Kidney (tissue), 11 donors: ENCODE results near the gene FAHD2B. TPM values are rescaled to one million over a fixed set of nuclear protein-coding genes. Genes with fewer than 3 reads are reported as not detected.
"Not testable (repeated sequence)": the region's sequence is repeated elsewhere in the genome, so short reads cannot be mapped to it uniquely, and the experiment has no call there.

Source experiments
- DNase-seq, 5 donors: peaks; one replicate each; pipeline ENCODE4 v3.0.0-alpha.2; 2013 to 2020
- FAIRE-seq: peaks from 2 replicates; lab custom pipeline; 2012; peaks lifted over from hg19 to GRCh38; lab: Jason Lieb, UNC
- H3K27ac ChIP-seq, 2 donors: one replicate each; pipeline ENCODE4 v1.7.0; 2013; ENCODE audit warnings: low read depth in 2 of 2, low read length in 2 of 2, inconsistent platforms in 1 of 2
- H3K27me3 ChIP-seq: one replicate; pipeline ENCODE4 v1.7.1; 2013; ENCODE audit warnings: low read length, inconsistent platforms; ENCODE audit not compliant: control insufficient read depth, insufficient read depth
- H3K36me3 ChIP-seq, 3 donors: one replicate each; pipeline versions ENCODE4 v1.7.0 to v1.7.1; 2013; ENCODE audit warnings: low read length in 3 of 3, control low read depth in 1 of 3, inconsistent platforms in 1 of 3; ENCODE audit not compliant: insufficient read depth in 3 of 3, control insufficient read depth in 2 of 3
- H3K4me1 ChIP-seq, 3 donors: one replicate each; pipeline versions ENCODE4 v1.7.0 to v1.7.1; 2013; ENCODE audit warnings: low read length in 3 of 3, inconsistent platforms in 1 of 3, low read depth in 1 of 3; ENCODE audit not compliant: control insufficient read depth in 2 of 3, insufficient read depth in 2 of 3
- H3K4me3 ChIP-seq, 3 donors: one replicate each; pipeline versions ENCODE4 v1.7.0 to v1.8.1; 2013; ENCODE audit warnings: low read length in 3 of 3, control low read depth in 1 of 3, inconsistent platforms in 1 of 3
- H3K9ac ChIP-seq, 3 donors: one replicate each; pipeline versions ENCODE4 v1.7.0 to v1.7.1; 2013; ENCODE audit warnings: low read length in 3 of 3, control low read depth in 1 of 3, inconsistent platforms in 1 of 3
- H3K9me3 ChIP-seq, 3 donors: one replicate each; pipeline versions ENCODE4 v1.7.0 to v1.7.1; 2013; ENCODE audit warnings: low read length in 3 of 3, control low read depth in 1 of 3, inconsistent platforms in 1 of 3; ENCODE audit not compliant: control insufficient read depth in 2 of 3, insufficient read depth in 1 of 3
- intact Hi-C: fragments of 100-400 bp; cut with DNase I; formaldehyde crosslinking; loops from one replicate; pipeline ENCODE4 v1.11.1; 2022
- polyA plus RNA-seq: library from polyadenylated mRNA; stranded (reverse); fragments of 350-450 nt; fragmentation: Illumina TruSeq; extraction: RNeasy Lipid Tissue Mini Kit (QIAGEN cat#74804); gene quantifications from one replicate; pipeline ENCODE4 v1.2.3, GENCODE V29; 2014; ENCODE audit warnings: low read depth, low replicate concordance; ENCODE audit not compliant: insufficient read depth
- total RNA-seq: library from RNA; stranded (reverse); fragmentation: NEBNext Ultra II Directional; extraction: Animal tissue kit (Norgen Biotek cat#: 25700); gene quantifications from one replicate; pipeline ENCODE4 v1.2.1, GENCODE V29; 2021
- donor health status: control.
- donor health status: control.
- donor health status: DM: yes; HTN: yes; CAD: no.
- donor health status: Normal renal cell carcinoma (clear cell type).

Gene FAHD2B
- total and polyA plus RNA-seq, 2 donors from 2014 or later = 8.8 to 34.5 TPM

DNA sequence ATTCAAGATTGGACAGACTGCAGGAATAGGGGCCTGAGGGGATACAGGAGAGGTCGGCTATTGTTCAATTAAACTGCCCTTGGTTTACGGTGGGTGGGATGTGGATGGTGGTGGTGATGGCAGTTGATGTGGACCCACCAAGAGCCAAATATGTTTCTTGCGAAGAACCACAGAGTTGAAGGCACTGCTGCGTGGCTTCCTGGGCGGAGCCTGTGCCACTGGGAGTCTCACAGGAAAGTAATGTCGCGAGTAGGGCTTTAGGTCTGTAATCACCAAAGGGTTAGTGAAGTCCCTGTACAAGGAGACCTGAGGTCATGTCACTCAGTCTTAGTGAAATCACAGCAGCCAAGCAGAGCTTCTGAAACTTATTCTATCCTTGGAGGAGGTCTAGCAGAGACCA lies 46.2 kb downstream of the FAHD2B start:
- not testable (repeated sequence) for DNase-seq, H3K4me3 ChIP-seq

DNA sequence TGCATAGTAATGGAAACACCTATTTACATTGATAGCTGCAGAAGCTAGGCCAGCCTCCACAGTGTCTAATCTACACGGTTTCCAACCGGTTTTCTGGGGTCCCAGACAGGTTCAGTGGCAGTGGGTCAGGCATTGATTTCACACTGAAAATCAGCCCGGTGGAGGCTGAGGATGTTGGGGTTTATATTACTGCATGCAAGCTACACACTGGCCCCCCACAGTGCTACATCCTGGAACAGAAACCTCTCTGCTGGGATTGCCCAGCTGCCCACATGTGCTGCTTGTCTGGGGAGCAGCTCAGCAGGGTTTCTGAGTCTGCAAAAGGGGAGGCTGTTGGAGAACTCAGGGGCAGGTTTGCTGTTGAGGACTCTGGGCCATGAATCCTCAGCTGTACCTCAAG lies 48.0 kb downstream of the FAHD2B start:
- intact Hi-C loops, H3K4me1 ChIP-seq, H3K4me3 ChIP-seq, FAIRE-seq, H3K36me3 ChIP-seq, DNase-seq, H3K27me3 ChIP-seq, H3K9ac ChIP-seq, H3K9me3 ChIP-seq, H3K27ac ChIP-seq: not testable (repeated sequence)

More for the DNA sequence above, 46.2 kb downstream of the FAHD2B start:
- H3K9ac ChIP-seq, H3K4me1 ChIP-seq, H3K27ac ChIP-seq, intact Hi-C loops, H3K27me3 ChIP-seq, FAIRE-seq, H3K36me3 ChIP-seq, H3K9me3 ChIP-seq: not testable (repeated sequence)

DNA sequence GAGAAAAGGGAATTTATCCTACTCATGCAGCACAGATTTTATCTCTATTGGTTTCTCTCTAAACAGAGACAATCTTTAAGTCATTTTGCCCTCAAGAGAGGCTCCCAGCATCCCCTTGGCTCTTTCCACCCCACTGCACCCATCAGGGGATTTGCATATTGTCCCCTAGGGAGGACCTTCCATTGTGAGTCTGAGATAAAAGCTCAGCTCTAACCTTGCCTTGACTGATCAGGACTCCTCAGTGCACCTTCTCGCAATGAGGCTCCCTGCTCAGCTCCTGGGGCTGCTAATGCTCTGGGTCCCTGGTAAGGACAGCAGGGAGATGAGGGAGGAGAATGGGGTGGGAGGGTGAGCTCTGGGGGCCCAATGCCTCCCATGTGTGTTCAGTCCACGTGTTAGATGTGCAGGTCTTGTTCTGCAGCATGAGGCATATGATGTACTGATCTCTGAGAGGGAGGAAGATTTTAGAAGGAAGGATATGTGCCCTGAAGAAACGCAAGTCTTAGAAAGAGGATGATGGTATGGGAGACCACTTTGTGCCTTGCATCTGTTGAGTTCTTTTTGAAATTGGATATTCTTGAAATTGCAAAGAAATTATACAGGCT lies 48.7 kb downstream of the FAHD2B start:
- not testable (repeated sequence) for FAIRE-seq, H3K27me3 ChIP-seq

More for the DNA sequence above, 48.7 kb downstream of the FAHD2B start:
- H3K36me3 ChIP-seq, H3K9me3 ChIP-seq, H3K4me3 ChIP-seq, H3K9ac ChIP-seq, intact Hi-C loops, H3K4me1 ChIP-seq, H3K27ac ChIP-seq, DNase-seq: not testable (repeated sequence)

Other genes with a start within 250 kb of the FAHD2B start
- gene ANKRD39, start 236.9 kb downstream of the FAHD2B start, total RNA-seq = 10.8 TPM
- 19.2 TPM for gene ANKRD39, start 236.9 kb downstream of the FAHD2B start, polyA plus RNA-seq
- gene SEMA4C, start 224.8 kb downstream of the FAHD2B start, total RNA-seq = 44.6 TPM
- gene SEMA4C, start 224.8 kb downstream of the FAHD2B start, polyA plus RNA-seq = 11.1 TPM
- gene FAM178B, start 108.3 kb downstream of the FAHD2B start, total RNA-seq = 0.44 TPM
- gene FAM178B, start 108.3 kb downstream of the FAHD2B start, polyA plus RNA-seq = not detected
- gene ANKRD36, start 18.3 kb upstream of the FAHD2B start, total RNA-seq = 31.0 TPM
- 1.5 TPM for gene ANKRD36, start 18.3 kb upstream of the FAHD2B start, polyA plus RNA-seq